GM21423 (cell line): ENCODE data around the gene CCDC92.

Experiments
- ATAC-seq: cut with Tn5 transposase; IDR thresholded peaks from one replicate; pipeline ENCODE4 v1.9.1; 2021; ENCODE audit warnings: mild to moderate bottlenecking, moderate library complexity; ENCODE audit not compliant: unreplicated experiment

Gene CCDC92

GRCh38 chr12:123891516-123892179, 81.0 kb downstream of the CCDC92 start:
- no peak for ATAC-seq

DNA sequence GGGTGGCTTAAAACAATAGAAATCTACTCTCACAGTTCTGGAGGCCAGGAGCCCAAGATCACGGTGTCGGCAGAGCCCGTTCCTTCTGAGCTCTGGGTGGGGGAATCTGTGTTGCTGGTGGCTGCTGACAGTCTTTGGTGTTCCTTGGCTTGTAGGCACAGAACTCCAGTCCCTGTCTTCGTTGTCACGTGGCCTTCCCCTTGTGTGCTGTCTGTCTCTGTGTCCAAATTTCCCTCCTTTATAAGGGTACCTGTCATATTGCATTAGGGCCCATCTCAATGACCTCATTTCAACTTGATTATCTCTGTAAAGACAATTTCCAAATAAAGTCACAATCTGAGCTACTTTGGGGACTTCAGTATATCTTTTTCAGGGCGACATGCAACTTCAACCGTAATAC, 81.6 kb downstream of the CCDC92 start:
- ATAC-seq: no peak

GRCh38 chr12:123890536-123890902, 82.1 kb downstream of the CCDC92 start:
- no peak for ATAC-seq

DNA sequence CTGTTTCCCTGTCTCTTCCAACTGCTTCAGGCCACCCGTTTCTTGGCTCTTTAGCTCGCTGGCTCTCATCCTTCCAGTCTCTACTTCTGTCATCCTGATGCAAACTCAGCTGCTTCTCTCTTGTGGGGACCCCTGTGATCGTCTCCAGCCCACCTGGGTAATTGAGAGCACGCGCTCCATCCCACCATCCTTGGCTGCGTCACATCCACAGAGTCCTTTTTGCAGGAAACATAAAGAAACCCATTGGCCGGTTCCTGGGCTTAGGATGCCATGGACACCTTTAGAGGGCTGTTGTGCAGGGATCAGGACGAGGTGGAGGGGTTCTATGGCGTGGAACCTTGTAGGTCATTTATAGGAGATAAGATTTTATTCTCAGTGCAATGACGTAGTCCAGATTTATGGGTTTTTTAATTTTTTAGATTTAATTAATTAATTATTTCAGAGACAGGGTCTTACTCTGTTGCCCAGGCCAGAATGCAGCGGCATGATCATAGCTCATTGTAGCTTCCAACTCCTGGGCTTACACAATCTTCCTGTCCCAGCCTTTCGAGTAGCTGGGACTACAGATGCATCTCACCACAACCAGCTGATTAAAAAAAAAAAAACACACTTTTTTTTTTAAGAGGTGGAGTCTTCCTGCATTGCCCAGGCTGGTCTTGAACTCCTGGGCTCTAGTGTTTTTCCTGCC, 82.6 kb downstream of the CCDC92 start:
- no peak for ATAC-seq

DNA sequence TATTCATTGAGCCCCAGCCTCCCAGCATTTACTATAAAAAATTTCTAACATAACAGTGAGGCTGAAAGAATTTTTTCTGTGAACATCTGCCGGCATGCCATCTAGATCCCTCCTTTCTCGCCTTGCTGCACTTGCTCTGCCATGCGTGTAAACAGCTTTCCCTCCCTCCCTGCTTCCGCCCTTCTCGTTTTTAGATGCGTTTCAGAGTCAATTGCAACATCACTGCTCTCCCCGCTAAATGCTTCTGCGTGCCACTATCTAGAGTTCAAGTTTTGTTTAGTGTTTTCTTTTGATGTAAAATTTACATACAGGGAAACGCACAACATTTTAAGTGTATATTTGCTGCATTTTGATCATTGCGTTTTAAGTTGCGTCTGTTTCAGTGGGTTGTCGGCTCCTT, 83.6 kb downstream of the CCDC92 start:
- no peak for ATAC-seq

DNA sequence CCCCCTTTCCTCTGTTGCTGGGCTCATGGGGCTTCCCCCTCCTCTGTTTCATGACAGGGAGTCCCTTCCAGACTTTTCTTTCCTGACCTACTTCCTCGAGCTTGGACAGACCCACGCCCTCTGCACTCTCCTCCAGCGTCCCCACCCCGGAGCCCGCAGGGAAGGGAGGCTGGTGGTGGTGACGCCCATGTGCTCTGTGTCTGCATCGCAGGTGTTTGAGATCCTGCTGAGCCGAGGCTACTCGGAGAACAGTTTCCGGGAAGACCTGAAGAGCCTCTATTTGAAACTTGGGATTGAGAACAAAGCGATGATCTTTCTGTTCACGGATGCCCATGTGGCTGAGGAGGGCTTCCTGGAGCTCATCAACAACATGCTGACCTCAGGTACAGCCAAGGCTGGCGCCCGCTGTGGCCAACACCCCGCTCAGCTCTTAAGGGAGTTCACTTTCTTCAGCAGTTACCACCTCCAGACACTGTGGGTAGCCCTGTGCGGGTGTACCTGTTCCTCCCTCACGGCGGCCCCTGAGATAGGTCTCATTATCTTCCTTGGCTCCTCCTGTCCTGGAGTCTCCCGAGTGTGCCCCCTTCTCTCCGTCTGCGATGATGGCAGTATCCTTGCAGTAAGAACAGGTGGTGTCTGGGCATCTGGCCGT, 85.6 kb downstream of the CCDC92 start:
- ATAC-seq: no peak

- no peak for ATAC-seq
Observed at GRCh38 chr12:123886258-123886657, 86.4 kb downstream of the CCDC92 start.
